A549 treated with DMSO at 1 μM for 4 hours (cell line): ENCODE measurements around the gene EFCAB10. TPM values are rescaled to one million over a fixed set of nuclear protein-coding genes. Genes with fewer than 3 reads are reported as not detected.

Experiments used
- total RNA-seq: library from RNA; stranded (reverse); fragments of 200-300 nt; extraction: Qiagen RNA extraction; gene quantifications from 5 replicates; pipeline ENCODE4 v1.2.3, GENCODE V29; 2022; ENCODE audit warnings: low read depth

The EFCAB10 gene
- total RNA-seq, result 2.8 to 4.7 TPM (median 3.2 TPM) in 5 replicates

GRCh38 chr7:105581066-105581811 is at the start of gene EFCAB10:
Gene EFCAB10 (minus strand): TSS chr7:105581493. CDS start chr7:105581463, 30 bp downstream.

GRCh38 chr7:105531792-105532671 is 49.3 kb downstream of the EFCAB10 start, which contains the start of gene RINT1:
Gene RINT1 (plus strand): TSS chr7:105532201. CDS start chr7:105532316, 115 bp downstream.

GRCh38 chr7:105521717-105522463 is 59.4 kb downstream of the EFCAB10 start, which contains the start of gene PUS7:
Gene PUS7 (minus strand): TSS chr7:105522271. CDS start chr7:105508512, 13,759 bp downstream.

Other genes with a start within 250 kb of the EFCAB10 start
- gene SRPK2, start 192.6 kb downstream of the EFCAB10 start, total RNA-seq, result 31.8 to 41.0 TPM (median 36.1 TPM) in 5 replicates
- 26.6 to 31.1 TPM (median 30.4 TPM) in 5 replicates for gene PUS7, start 59.2 kb downstream of the EFCAB10 start, total RNA-seq
- gene RINT1, start 49.3 kb downstream of the EFCAB10 start, total RNA-seq, result 15.3 to 18.2 TPM (median 17.4 TPM) in 5 replicates